K562 (cell line): ENCODE measurements around the gene ADAMTSL2.

Source experiments
- CBX1 ChIP-seq: sonication (generic); IDR thresholded peaks from 2 replicates; pipeline ENCODE4 v1.6.1; 2016; ENCODE audit warnings: antibody characterized with exemption, low read depth, mild to moderate bottlenecking
- FOXA3 ChIP-seq, 2 experiments: fragments of 450-650 bp in 1 of 2; sonication (generic) in 1 of 2; formaldehyde crosslinking; IDR thresholded peaks in 1 of 2; conservative IDR thresholded peaks in 1 of 2; 2 replicates each; pipeline versions ENCODE4 v1.4.0 to v1.8.0; 2020 to 2022; ENCODE audit warnings: mild to moderate bottlenecking in 2 of 2, missing genetic modification reagents in 1 of 2
- NFE2L1 ChIP-seq: fragments of 450-650 bp; IDR thresholded peaks from 2 replicates; pipeline ENCODE4 v1.6.1; 2016; ENCODE audit warnings: missing genetic modification characterization, low read depth, mild to moderate bottlenecking, missing compliant biosample characterization, moderate library complexity, borderline replicate concordance
- RBFOX2 ChIP-seq: fragments of 200-400 bp; formaldehyde crosslinking; IDR thresholded peaks from 2 replicates; pipeline ENCODE4 v1.6.1; 2017; ENCODE audit warnings: low read depth, mild to moderate bottlenecking, low read length, moderate library complexity
- YY1 ChIP-seq, 3 experiments: IDR thresholded peaks; 2 replicates each; pipeline ENCODE4 v1.6.1; 2011; ENCODE audit warnings: low read length in 2 of 3, mild to moderate bottlenecking in 2 of 3, moderate library complexity in 2 of 3, borderline replicate concordance in 1 of 3, control low read depth in 1 of 3, low read depth in 1 of 3; ENCODE audit not compliant: insufficient read depth in 3 of 3, insufficient replicate concordance in 2 of 3, control insufficient read depth in 1 of 3, insufficient read length in 1 of 3; ENCODE audit errors: extremely low read depth in 1 of 3
- ZNF316 ChIP-seq: fragments of 450-650 bp; IDR thresholded peaks from 2 replicates; pipeline ENCODE4 v1.6.1; 2016

DNA sequence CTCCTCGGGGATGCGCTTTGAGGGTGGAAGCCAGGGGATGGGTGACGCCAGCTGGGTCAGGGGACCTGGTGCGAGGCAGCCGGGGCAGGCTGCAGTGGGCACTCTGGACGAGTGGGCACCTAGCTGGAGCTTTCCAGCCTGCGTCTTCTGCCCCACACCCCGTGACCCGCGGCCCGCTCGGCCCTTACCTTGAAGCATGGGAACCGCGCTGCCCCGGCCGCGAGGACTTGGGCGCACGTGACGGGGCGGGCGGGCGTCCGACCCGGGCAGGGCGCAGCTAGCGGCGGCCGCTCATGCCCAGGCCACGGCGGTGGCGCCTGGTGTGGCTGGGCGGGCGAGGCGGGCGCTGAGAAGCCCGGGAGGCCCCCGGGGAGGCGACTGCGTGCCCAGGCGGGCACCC is 74.4 kb downstream of the ADAMTSL2 start:
- no peak for TF ChIP-seq YY1 (IDR thresholded peaks at IDR 0.05; ENCODE audit: borderline replicate concordance in 1 of 3, control insufficient read depth in 1 of 3, extremely low read depth in 1 of 3, insufficient read depth in 3 of 3, insufficient read length in 1 of 3, insufficient replicate concordance in 2 of 3, low read depth in 1 of 3, low read length in 2 of 3)
- TF ChIP-seq CBX1: no peak
- no peak for TF ChIP-seq FOXA3 (CRISPR knock-in tag; conservative IDR thresholded peaks at IDR 0.05 in 1 of 2, IDR thresholded peaks at IDR 0.05 in 1 of 2)
- TF ChIP-seq RBFOX2: no peak
- no peak for TF ChIP-seq ZNF316
- TF ChIP-seq NFE2L1 (tag): no peak
